ENCODE data around the gene CMTM7. TPM values are rescaled to one million over a fixed set of nuclear protein-coding genes. Genes with fewer than 3 reads are reported as not detected.

CMTM7 gene
- total and polyA plus RNA-seq, 5 experiments from 2014 or later: 46.4 to 122 (median 67.4) TPM

- DNase-seq (no peak), ATAC-seq (no peak)
- POLR2A ChIA-PET: no interaction called here
- Mint-ChIP-seq H3K36me3 (peaks cover 0 to 16% (median 5%) of the 10 kb centered on the region in 3 donors), H3K9me3 (no peaks in the 10 kb centered on the region), H3K4me1 (peaks cover 15 to 64% (median 49%) of the 10 kb centered on the region in 4 donors), H3K4me3 (peak overlapping the region in 7 of 10 donors; percentile 1 to 100 (median 80)), H3K27me3 (no peaks in the 10 kb centered on the region), H3K27ac (peak overlapping the region in 3 of 10 donors; percentile 16 to 31 (median 29))
Observed at GRCh38 chr3:32500231-32500630, 108.6 kb downstream of the CMTM7 start.

- DNase-seq (no peak), ATAC-seq (no peak)
- Mint-ChIP-seq H3K4me3 (peak overlapping the region; percentile 80 to 100 (median 93)), H3K36me3 (peaks cover 0 to 16% (median 4%) of the 10 kb centered on the region in 3 donors), H3K27me3 (no peaks in the 10 kb centered on the region), H3K4me1 (peaks cover 15 to 56% (median 44%) of the 10 kb centered on the region in 4 donors), H3K9me3 (no peaks in the 10 kb centered on the region), H3K27ac (peak overlapping the region; percentile 47 to 97 (median 82))
- POLR2A ChIA-PET: interaction anchor here (0.6 to 1.1 kb wide), 6 partner anchors 13 to 395 kb away, joined by 3 to 7 read pairs (median 3); no protein-coding TSS in a partner anchor
Observed at GRCh38 chr3:32500880-32501782, 109.5 kb downstream of the CMTM7 start.

GRCh38 chr3:32501783-32502117, 110.1 kb downstream of the CMTM7 start:
- peaks cover 12 to 50% (median 39%) of the 10 kb centered on the region in 4 donors for H3K4me1 Mint-ChIP-seq
- DNase-seq: no peak
- POLR2A ChIA-PET: interaction anchor here (0.6 to 1.1 kb wide), 5 partner anchors 14 to 151 kb away, joined by 3 to 7 read pairs (median 4); no protein-coding TSS in a partner anchor
- peak overlapping the region; percentile 90 to 97 (median 96) for H3K27ac Mint-ChIP-seq
- peak overlapping the region; percentile 80 to 100 (median 93) for H3K4me3 Mint-ChIP-seq
- ATAC-seq: peak in 1 of 2 donors; percentile 1
- H3K36me3 Mint-ChIP-seq: peaks cover 0 to 11% (median 1%) of the 10 kb centered on the region in 3 donors
- H3K9me3 Mint-ChIP-seq: no peaks in the 10 kb centered on the region
- H3K27me3 Mint-ChIP-seq: no peaks in the 10 kb centered on the region

- peak; percentile 49 to 85 (median 72) for DNase-seq
- peak within 1 kb of the TSS; percentile 90 to 97 (median 96) for H3K27ac Mint-ChIP-seq
- POLR2A ChIA-PET: interaction anchor here (0.6 to 1.1 kb wide), 5 partner anchors 29 to 131 kb away, joined by 3 to 6 read pairs (median 3); no protein-coding TSS in a partner anchor
- H3K27me3 Mint-ChIP-seq: no peaks in the 10 kb centered on the region
- peaks cover 0 to 10% (median 0%) of the 10 kb centered on the region in 3 donors for H3K36me3 Mint-ChIP-seq
- peak; percentile 75 to 80 for ATAC-seq
- H3K4me3 Mint-ChIP-seq: peak within 1 kb of the TSS; percentile 80 to 100 (median 93)
- no peaks in the 10 kb centered on the region for H3K9me3 Mint-ChIP-seq
- H3K4me1 Mint-ChIP-seq: peaks cover 12 to 48% (median 36%) of the 10 kb centered on the region in 4 donors
Observed at GRCh38 chr3:32502118-32502945, 110.7 kb downstream of the CMTM7 start, which contains the start of gene CMTM6. CMTM6 (minus strand) TSS chr3:32502852; CDS start chr3:32502745, 107 bp downstream.

GRCh38 chr3:32502946-32503286, 111.3 kb downstream of the CMTM7 start:
- H3K4me3 Mint-ChIP-seq: peak overlapping the region; percentile 80 to 100 (median 93)
- DNase-seq (no peak), ATAC-seq (peak; percentile 26 to 27)
- H3K36me3 Mint-ChIP-seq: peaks cover 0 to 6% (median 0%) of the 10 kb centered on the region in 3 donors
- POLR2A ChIA-PET: interaction anchor here (0.6 to 1.0 kb wide), 3 partner anchors 29 to 131 kb away, joined by 3 to 6 read pairs (median 3); no protein-coding TSS in a partner anchor
- H3K27ac Mint-ChIP-seq: peak overlapping the region; percentile 90 to 97 (median 96)
- no peaks in the 10 kb centered on the region for H3K9me3 Mint-ChIP-seq
- peaks cover 12 to 43% (median 36%) of the 10 kb centered on the region in 4 donors for H3K4me1 Mint-ChIP-seq
- H3K27me3 Mint-ChIP-seq: no peaks in the 10 kb centered on the region

Other genes with a start within 250 kb of the CMTM7 start
- gene CMTM8, start 153.2 kb upstream of the CMTM7 start, total RNA-seq: 1 to 10 TPM; 2.0 to 2.2 TPM
- 1 to 10 TPM; 2.8 to 8.6 (median 3.8) TPM for gene CMTM8, start 153.2 kb upstream of the CMTM7 start, polyA plus RNA-seq
- 10 to 100 TPM; 26.2 to 29.7 TPM for gene CMTM6, start 111.0 kb downstream of the CMTM7 start, total RNA-seq
- 10 to 100 TPM; 36.2 to 61.4 (median 40.0) TPM for gene CMTM6, start 111.0 kb downstream of the CMTM7 start, polyA plus RNA-seq
- gene DYNC1LI1, start 179.0 kb downstream of the CMTM7 start, total RNA-seq: 10 to 100 TPM; 32.4 to 34.0 TPM
- 10 to 100 TPM; 14.7 to 22.7 (median 19.3) TPM for gene DYNC1LI1, start 179.0 kb downstream of the CMTM7 start, polyA plus RNA-seq

All from naive thymus-derived CD8-positive, alpha-beta T cell (primary cell).